Retinal pigment epithelial cell (primary cell): ENCODE data around the gene CLCNKA.

ENCODE experiments used
- DNase-seq: peaks from one replicate; pipeline ENCODE4 v3.0.0-alpha.2; 2010; ENCODE audit warnings: low read depth
- H3K4me3 ChIP-seq: 2 replicates; pipeline ENCODE4 v1.5.1; 2011; ENCODE audit warnings: mild to moderate bottlenecking, low read length, control low read depth, moderate library complexity
- CTCF ChIP-seq: conservative IDR thresholded peaks from 2 replicates; pipeline ENCODE4 v1.5.1; 2011; ENCODE audit warnings: low read depth, low read length, control low read depth, inconsistent platforms

The CLCNKA gene

GRCh38 chr1:16075337-16076030 lies 53.6 kb downstream of the CLCNKA start:
- DNase-seq: no peak
- no peak overlapping the region for H3K4me3 ChIP-seq
- no peak for TF ChIP-seq CTCF

- no peak overlapping the region for H3K4me3 ChIP-seq
- no peak for TF ChIP-seq CTCF
- no peak for DNase-seq
These were observed 54.4 kb downstream of the CLCNKA start for GRCh38 chr1:16076031-16076864.

GRCh38 chr1:16076865-16077238 lies 55.0 kb downstream of the CLCNKA start:
- no peak overlapping the region for H3K4me3 ChIP-seq
- DNase-seq: no peak
- TF ChIP-seq CTCF: no peak

- no peak overlapping the region for H3K4me3 ChIP-seq
- no peak for TF ChIP-seq CTCF
- DNase-seq: no peak
These were observed 55.8 kb downstream of the CLCNKA start for GRCh38 chr1:16077406-16078245.

- DNase-seq: no peak
- peak; percentile 91 for TF ChIP-seq CTCF
- no peak overlapping the region for H3K4me3 ChIP-seq
These were observed 57.3 kb downstream of the CLCNKA start for GRCh38 chr1:16078925-16079656.

GRCh38 chr1:16080422-16081150 lies 58.8 kb downstream of the CLCNKA start:
- no peak for TF ChIP-seq CTCF
- H3K4me3 ChIP-seq: no peak overlapping the region
- no peak for DNase-seq
